ENCODE measurements around the gene CRYGD. TPM values are rescaled to one million over a fixed set of nuclear protein-coding genes. Genes with fewer than 3 reads are reported as not detected.
A peak's percentile ranks its signal among the peaks of the same experiment; 100 is the strongest.
"Not testable (repeated sequence)": the region's sequence is repeated elsewhere in the genome, so short reads cannot be mapped to it uniquely, and the experiment has no call there.

CRYGD gene
- total RNA-seq, result not detected
- 0 reads per million in 2 donors for total RNA-seq

GRCh38 chr2:208124013-208124715, at the start of gene CRYGD:
Gene CRYGD (minus strand): TSS chr2:208124524. CDS start chr2:208124473, 51 bp downstream.
- H3K36me3 Mint-ChIP-seq (ENCODE audit: low read depth); H3K27ac Mint-ChIP-seq; H3K9me3 ChIP-seq (ENCODE audit: control insufficient read depth, low read length, poor library complexity, severe bottlenecking); DNase-seq; ATAC-seq: not testable (repeated sequence)
- H3K4me3 Mint-ChIP-seq, result peak within 1 kb of the TSS; percentile 49
- peaks cover 32% of the 10 kb centered on the region for H3K27me3 Mint-ChIP-seq
- peaks cover 10% of the 10 kb centered on the region for H3K4me1 Mint-ChIP-seq

GRCh38 chr2:208172125-208172524, 47.8 kb upstream of the CRYGD start:
- H3K9me3 ChIP-seq (ENCODE audit: control insufficient read depth, low read length, poor library complexity, severe bottlenecking), result no peaks in the 10 kb centered on the region
- peaks cover 6% of the 10 kb centered on the region for H3K4me1 Mint-ChIP-seq
- peaks cover 43% of the 10 kb centered on the region for H3K27me3 Mint-ChIP-seq
- DNase-seq (no peak), ATAC-seq (no peak)
- peak overlapping the region; percentile 41 for H3K4me3 Mint-ChIP-seq
- H3K27ac Mint-ChIP-seq, result no peak overlapping the region
- H3K36me3 Mint-ChIP-seq (ENCODE audit: low read depth), result no peaks in the 10 kb centered on the region

GRCh38 chr2:208164951-208165755, 40.8 kb upstream of the CRYGD start:
- H3K4me3 Mint-ChIP-seq, result no peak overlapping the region
- ATAC-seq (no peak), DNase-seq (no peak)
- no peak overlapping the region for H3K27ac Mint-ChIP-seq
- no peaks in the 10 kb centered on the region for H3K36me3 Mint-ChIP-seq (ENCODE audit: low read depth)
- peaks cover 27% of the 10 kb centered on the region for H3K27me3 Mint-ChIP-seq
- no peaks in the 10 kb centered on the region for H3K9me3 ChIP-seq (ENCODE audit: control insufficient read depth, low read length, poor library complexity, severe bottlenecking)
- peaks cover 3% of the 10 kb centered on the region for H3K4me1 Mint-ChIP-seq

GRCh38 chr2:208163489-208163888, 39.2 kb upstream of the CRYGD start, which contains the start of gene CRYGA:
Gene CRYGA (minus strand): TSS chr2:208163589. CDS start chr2:208163556, 33 bp downstream.
- DNase-seq (no peak), ATAC-seq (no peak)
- Mint-ChIP-seq H3K4me1 (no peaks in the 10 kb centered on the region), H3K27ac (no peak within 1 kb of the TSS), H3K36me3 (ENCODE audit: low read depth) (no peaks in the 10 kb centered on the region), H3K4me3 (no peak within 1 kb of the TSS), H3K27me3 (peaks cover 16% of the 10 kb centered on the region)
- H3K9me3 ChIP-seq (ENCODE audit: control insufficient read depth, low read length, poor library complexity, severe bottlenecking), result no peaks in the 10 kb centered on the region

GRCh38 chr2:208156439-208156838, 32.1 kb upstream of the CRYGD start:
- H3K4me1 Mint-ChIP-seq, result no peaks in the 10 kb centered on the region
- DNase-seq (no peak), ATAC-seq (no peak)
- no peak overlapping the region for H3K27ac Mint-ChIP-seq
- peaks cover 16% of the 10 kb centered on the region for H3K27me3 Mint-ChIP-seq
- H3K4me3 Mint-ChIP-seq, result no peak overlapping the region
- H3K9me3 ChIP-seq (ENCODE audit: control insufficient read depth, low read length, poor library complexity, severe bottlenecking), result no peaks in the 10 kb centered on the region
- H3K36me3 Mint-ChIP-seq (ENCODE audit: low read depth), result no peaks in the 10 kb centered on the region

GRCh38 chr2:208153156-208153555, 28.8 kb upstream of the CRYGD start:
- H3K4me1 Mint-ChIP-seq, result no peaks in the 10 kb centered on the region
- DNase-seq (no peak), ATAC-seq (no peak)
- H3K27me3 Mint-ChIP-seq, result peaks cover 12% of the 10 kb centered on the region
- H3K4me3 Mint-ChIP-seq, result no peak overlapping the region
- H3K27ac Mint-ChIP-seq, result no peak overlapping the region
- H3K36me3 Mint-ChIP-seq (ENCODE audit: low read depth), result no peaks in the 10 kb centered on the region
- no peaks in the 10 kb centered on the region for H3K9me3 ChIP-seq (ENCODE audit: control insufficient read depth, low read length, poor library complexity, severe bottlenecking)

- Mint-ChIP-seq H3K4me3 (no peak overlapping the region), H3K4me1 (no peaks in the 10 kb centered on the region), H3K27me3 (peaks cover 23% of the 10 kb centered on the region)
These were observed 26.6 kb upstream of the CRYGD start for GRCh38 chr2:208150956-208151355.

GRCh38 chr2:208150094-208150493, 25.8 kb upstream of the CRYGD start:
- no peak overlapping the region for H3K4me3 Mint-ChIP-seq
- ATAC-seq (no peak), DNase-seq (no peak)
- H3K4me1 Mint-ChIP-seq, result no peaks in the 10 kb centered on the region
- H3K9me3 ChIP-seq (ENCODE audit: control insufficient read depth, low read length, poor library complexity, severe bottlenecking), result no peaks in the 10 kb centered on the region
- no peak overlapping the region for H3K27ac Mint-ChIP-seq
- H3K36me3 Mint-ChIP-seq (ENCODE audit: low read depth), result no peaks in the 10 kb centered on the region
- peaks cover 16% of the 10 kb centered on the region for H3K27me3 Mint-ChIP-seq

More at GRCh38 chr2:208150956-208151355, 26.6 kb upstream of the CRYGD start:
- ATAC-seq, result no peak
- Mint-ChIP-seq H3K36me3 (ENCODE audit: low read depth) (no peaks in the 10 kb centered on the region), H3K27ac (no peak overlapping the region)
- no peaks in the 10 kb centered on the region for H3K9me3 ChIP-seq (ENCODE audit: control insufficient read depth, low read length, poor library complexity, severe bottlenecking)
- DNase-seq, result no peak

GRCh38 chr2:208148803-208149202, 24.5 kb upstream of the CRYGD start:
- no peak overlapping the region for H3K27ac Mint-ChIP-seq

GRCh38 chr2:208147759-208148158, 23.4 kb upstream of the CRYGD start:
- Mint-ChIP-seq H3K27ac (no peak overlapping the region), H3K4me1 (peaks cover 1% of the 10 kb centered on the region), H3K36me3 (ENCODE audit: low read depth) (no peaks in the 10 kb centered on the region), H3K4me3 (no peak overlapping the region), H3K27me3 (peaks cover 21% of the 10 kb centered on the region)
- ATAC-seq (no peak), DNase-seq (no peak)
- H3K9me3 ChIP-seq (ENCODE audit: control insufficient read depth, low read length, poor library complexity, severe bottlenecking), result no peaks in the 10 kb centered on the region

More at GRCh38 chr2:208148803-208149202, 24.5 kb upstream of the CRYGD start:
- H3K9me3 ChIP-seq (ENCODE audit: control insufficient read depth, low read length, poor library complexity, severe bottlenecking), result no peaks in the 10 kb centered on the region
- Mint-ChIP-seq H3K4me3 (no peak overlapping the region), H3K27me3 (peaks cover 21% of the 10 kb centered on the region), H3K36me3 (ENCODE audit: low read depth) (no peaks in the 10 kb centered on the region), H3K4me1 (no peaks in the 10 kb centered on the region)
- DNase-seq (no peak), ATAC-seq (no peak)

GRCh38 chr2:208147008-208147407, 22.7 kb upstream of the CRYGD start:
- ATAC-seq (no peak), DNase-seq (no peak)
- Mint-ChIP-seq H3K4me3 (no peak overlapping the region), H3K27me3 (peaks cover 21% of the 10 kb centered on the region), H3K36me3 (ENCODE audit: low read depth) (no peaks in the 10 kb centered on the region), H3K4me1 (peaks cover 3% of the 10 kb centered on the region), H3K27ac (no peak overlapping the region)
- no peaks in the 10 kb centered on the region for H3K9me3 ChIP-seq (ENCODE audit: control insufficient read depth, low read length, poor library complexity, severe bottlenecking)

GRCh38 chr2:208146006-208146405, 21.7 kb upstream of the CRYGD start, which contains the start of gene CRYGB:
Gene CRYGB (minus strand): TSS chr2:208146158. CDS start chr2:208146120, 38 bp downstream.
- no peaks in the 10 kb centered on the region for H3K9me3 ChIP-seq (ENCODE audit: control insufficient read depth, low read length, poor library complexity, severe bottlenecking)
- Mint-ChIP-seq H3K36me3 (ENCODE audit: low read depth) (no peaks in the 10 kb centered on the region), H3K4me1 (peaks cover 3% of the 10 kb centered on the region), H3K27me3 (peaks cover 21% of the 10 kb centered on the region), H3K4me3 (no peak within 1 kb of the TSS), H3K27ac (no peak within 1 kb of the TSS)
- DNase-seq (no peak), ATAC-seq (no peak)

- H3K9me3 ChIP-seq (ENCODE audit: control insufficient read depth, low read length, poor library complexity, severe bottlenecking), result no peaks in the 10 kb centered on the region
- no peak overlapping the region for H3K27ac Mint-ChIP-seq
- peaks cover 21% of the 10 kb centered on the region for H3K27me3 Mint-ChIP-seq
- H3K4me3 Mint-ChIP-seq, result no peak overlapping the region
- no peaks in the 10 kb centered on the region for H3K36me3 Mint-ChIP-seq (ENCODE audit: low read depth)
- peaks cover 3% of the 10 kb centered on the region for H3K4me1 Mint-ChIP-seq
- ATAC-seq (no peak), DNase-seq (no peak)
These were observed 18.8 kb upstream of the CRYGD start for GRCh38 chr2:208142925-208143799.

All from T-helper 17 cell (primary cell).